Activated naive CD8-positive, alpha-beta T cell treated with anti-CD3 and anti-CD28 coated beads, Interleukin-2, amount 10 ng/mL, durations not matched to agents 7 days and 5 days (primary cell): ENCODE results near the gene GPR179. TPM values are rescaled to one million over a fixed set of nuclear protein-coding genes. Genes with fewer than 3 reads are reported as not detected.

Source experiments
- ATAC-seq: fragments of 150-1000 bp; cut with Tn5 transposase; one replicate; pipeline ENCODE4 v1.10.0; 2021; ENCODE audit warnings: low read depth, moderate library complexity
- POLR2A ChIA-PET: fragments of 350-600 bp; sonication (Branson Sonifier 250); formaldehyde crosslinking; loops from one replicate; lab custom pipeline; 2021; ENCODE audit warnings: antibody characterized with exemption; lab: Charles Lee
- DNase-seq: peaks from one replicate; pipeline ENCODE4 v3.0.0; 2021
- H3K27ac Mint-ChIP-seq: one replicate; pipeline ENCODE4 v1.8.0; 2022; ENCODE audit warnings: mild to moderate bottlenecking, mixed read lengths
- H3K27me3 Mint-ChIP-seq: one replicate; pipeline ENCODE4 v1.8.0; 2022; ENCODE audit warnings: mild to moderate bottlenecking, moderate library complexity, mixed read lengths
- H3K36me3 Mint-ChIP-seq: one replicate; pipeline ENCODE4 v1.8.0; 2021; ENCODE audit warnings: mild to moderate bottlenecking, mixed read lengths
- H3K4me1 Mint-ChIP-seq: one replicate; pipeline ENCODE4 v1.8.0; 2021; ENCODE audit warnings: mixed read lengths
- H3K4me3 Mint-ChIP-seq: one replicate; pipeline ENCODE4 v1.8.0; 2022; ENCODE audit warnings: mild to moderate bottlenecking, moderate library complexity, mixed read lengths
- H3K9me3 Mint-ChIP-seq: one replicate; pipeline ENCODE4 v1.8.0; 2021; ENCODE audit warnings: mixed read lengths
- total RNA-seq, 2 experiments: library from RNA; stranded (reverse); gene quantifications; one replicate each; pipeline ENCODE4 v1.2.3, GENCODE V29; 2021

GPR179 gene
- total RNA-seq, 2 experiments from 2014 or later, result 0.06 TPM

DNA sequence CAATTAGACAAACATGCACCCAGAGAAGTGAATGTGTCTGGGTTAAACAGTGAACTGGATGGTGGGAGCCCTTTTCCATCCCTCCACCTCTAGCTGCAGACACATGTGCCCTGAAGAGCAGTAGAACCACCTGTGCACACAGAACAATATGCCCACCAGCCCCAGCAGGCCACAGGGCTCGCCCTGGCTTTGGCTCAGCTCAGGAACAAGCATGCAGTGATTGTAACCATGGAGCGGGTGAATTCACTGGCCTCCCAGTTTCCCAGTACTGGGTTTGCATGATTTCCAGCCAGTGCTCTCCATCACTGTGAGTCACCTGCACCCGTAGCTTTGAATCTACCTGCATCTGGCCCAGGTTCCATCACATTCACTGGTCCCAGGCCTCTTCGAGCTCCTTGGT lies 5.2 kb downstream of the GPR179 start:
- DNase-seq (no peak), ATAC-seq (no peak)
- no peak overlapping the region for H3K27ac Mint-ChIP-seq
- no peaks in the 10 kb centered on the region for H3K4me1 Mint-ChIP-seq
- peaks cover 6% of the 10 kb centered on the region for H3K27me3 Mint-ChIP-seq
- no peaks in the 10 kb centered on the region for H3K36me3 Mint-ChIP-seq
- H3K9me3 Mint-ChIP-seq, result no peaks in the 10 kb centered on the region
- H3K4me3 Mint-ChIP-seq, result no peak overlapping the region
- POLR2A ChIA-PET, result no interaction called here

DNA sequence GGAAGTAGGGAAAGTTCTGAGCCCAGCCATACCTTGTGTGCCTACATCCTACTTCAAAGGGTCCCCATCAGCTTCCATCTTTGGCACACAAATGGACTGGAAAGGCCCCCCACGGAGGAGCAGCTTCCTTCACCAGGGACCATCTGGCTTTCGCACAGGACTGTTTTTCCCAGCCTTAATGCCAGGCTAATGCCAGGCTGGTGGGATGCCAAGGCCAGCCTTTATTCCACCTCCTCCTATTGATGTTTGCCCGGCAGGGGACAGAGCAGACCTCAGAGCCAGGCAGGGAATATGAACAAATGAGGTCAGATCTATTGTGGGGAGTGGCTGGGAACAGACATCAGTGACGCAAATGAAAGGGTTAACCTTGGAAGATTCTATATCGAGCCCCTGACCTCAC lies 5.7 kb downstream of the GPR179 start:
- POLR2A ChIA-PET, result no interaction called here
- Mint-ChIP-seq H3K27ac (no peak overlapping the region), H3K4me1 (no peaks in the 10 kb centered on the region), H3K36me3 (no peaks in the 10 kb centered on the region), H3K27me3 (peaks cover 6% of the 10 kb centered on the region), H3K4me3 (no peak overlapping the region), H3K9me3 (no peaks in the 10 kb centered on the region)
- ATAC-seq (no peak), DNase-seq (no peak)

GRCh38 chr17:38336838-38337237 lies 6.9 kb downstream of the GPR179 start:
- no peaks in the 10 kb centered on the region for H3K36me3 Mint-ChIP-seq
- no peaks in the 10 kb centered on the region for H3K9me3 Mint-ChIP-seq
- ATAC-seq (no peak), DNase-seq (no peak)
- H3K4me1 Mint-ChIP-seq, result no peaks in the 10 kb centered on the region
- H3K4me3 Mint-ChIP-seq, result no peak overlapping the region
- POLR2A ChIA-PET, result no interaction called here
- no peak overlapping the region for H3K27ac Mint-ChIP-seq
- peaks cover 6% of the 10 kb centered on the region for H3K27me3 Mint-ChIP-seq

DNA sequence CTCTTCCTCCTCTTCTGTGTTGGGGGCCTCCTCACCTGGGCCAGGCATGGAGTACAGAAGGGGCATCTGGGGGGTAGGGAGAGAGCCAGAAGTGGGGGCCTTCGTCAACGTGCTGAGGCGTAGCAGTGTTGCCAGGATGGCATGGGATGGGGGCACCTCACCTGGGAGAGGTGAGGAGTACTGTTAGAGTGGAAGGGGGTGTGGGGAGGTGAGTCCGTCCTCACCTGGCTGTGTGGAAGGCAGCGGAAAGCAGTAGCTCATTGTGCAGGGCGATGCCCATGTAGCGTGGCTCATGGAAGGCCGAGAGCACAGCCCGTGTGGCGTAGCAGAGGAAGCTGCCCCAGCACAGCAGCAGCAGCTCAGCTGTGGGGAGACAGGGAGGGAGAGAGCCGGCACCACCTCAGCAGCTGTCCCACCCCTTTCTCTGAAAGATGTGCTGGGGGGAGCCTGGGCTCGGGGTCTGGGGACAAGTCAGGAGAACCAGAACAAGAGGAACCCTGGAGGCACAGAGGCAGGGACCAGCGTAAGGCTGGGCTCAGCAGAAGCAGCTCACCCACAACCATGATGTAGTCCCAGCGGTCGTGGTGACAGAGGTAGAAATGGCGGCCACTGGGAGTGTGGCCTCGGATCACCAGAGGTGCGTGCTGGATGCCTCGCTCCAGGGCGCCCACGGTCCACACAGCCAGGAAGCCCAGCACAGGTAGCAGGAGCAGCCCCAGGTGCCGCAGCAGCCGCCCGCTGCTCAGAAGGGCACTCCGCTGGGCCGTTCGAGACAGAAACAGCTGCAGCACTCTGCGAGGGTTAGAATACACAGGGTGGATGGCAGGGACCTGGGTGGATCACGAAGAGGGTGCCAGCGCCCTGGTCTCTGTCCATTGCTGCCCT lies 9.0 kb downstream of the GPR179 start:
- H3K27me3 Mint-ChIP-seq, result peaks cover 3% of the 10 kb centered on the region
- POLR2A ChIA-PET, result no interaction called here
- ATAC-seq, result no peak

GRCh38 chr17:38333635-38334295 lies 10.0 kb downstream of the GPR179 start:
- Mint-ChIP-seq H3K4me3 (no peak overlapping the region), H3K27ac (no peak overlapping the region), H3K36me3 (no peaks in the 10 kb centered on the region), H3K27me3 (peaks cover 3% of the 10 kb centered on the region), H3K9me3 (no peaks in the 10 kb centered on the region), H3K4me1 (no peaks in the 10 kb centered on the region)
- ATAC-seq (peak; percentile 67), DNase-seq (peak; percentile 78)
- POLR2A ChIA-PET, result no interaction called here

More for the DNA sequence above, 9.0 kb downstream of the GPR179 start:
- no peaks in the 10 kb centered on the region for H3K36me3 Mint-ChIP-seq
- no peaks in the 10 kb centered on the region for H3K9me3 Mint-ChIP-seq
- H3K27ac Mint-ChIP-seq, result no peak overlapping the region
- H3K4me3 Mint-ChIP-seq, result no peak overlapping the region
- H3K4me1 Mint-ChIP-seq, result no peaks in the 10 kb centered on the region
- DNase-seq, result no peak

DNA sequence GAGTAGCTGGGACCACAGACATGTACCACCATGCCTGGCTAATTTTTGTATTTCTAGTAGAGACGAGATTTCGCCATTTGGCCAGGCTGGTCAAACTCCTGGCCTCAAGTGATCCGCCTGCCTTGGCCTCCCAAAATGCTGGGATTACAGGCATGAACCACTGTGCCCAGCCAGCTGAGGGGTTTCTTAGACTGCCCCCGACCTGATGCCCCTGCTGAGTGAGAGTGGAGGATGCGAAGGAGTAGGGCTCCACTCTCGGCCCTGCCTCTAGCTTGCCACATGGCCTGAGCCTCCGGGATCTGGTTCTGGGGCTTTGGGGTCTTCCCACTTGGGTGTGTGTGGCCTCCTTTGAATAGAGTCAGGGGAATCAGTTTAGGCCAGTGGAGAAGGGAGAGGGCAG lies 11.0 kb downstream of the GPR179 start:
- peaks cover 3% of the 10 kb centered on the region for H3K27me3 Mint-ChIP-seq
- H3K9me3 Mint-ChIP-seq, result no peaks in the 10 kb centered on the region
- no peak overlapping the region for H3K4me3 Mint-ChIP-seq
- no peak for ATAC-seq
- POLR2A ChIA-PET, result no interaction called here
- H3K36me3 Mint-ChIP-seq, result no peaks in the 10 kb centered on the region
- no peaks in the 10 kb centered on the region for H3K4me1 Mint-ChIP-seq
- no peak for DNase-seq
- H3K27ac Mint-ChIP-seq, result no peak overlapping the region

DNA sequence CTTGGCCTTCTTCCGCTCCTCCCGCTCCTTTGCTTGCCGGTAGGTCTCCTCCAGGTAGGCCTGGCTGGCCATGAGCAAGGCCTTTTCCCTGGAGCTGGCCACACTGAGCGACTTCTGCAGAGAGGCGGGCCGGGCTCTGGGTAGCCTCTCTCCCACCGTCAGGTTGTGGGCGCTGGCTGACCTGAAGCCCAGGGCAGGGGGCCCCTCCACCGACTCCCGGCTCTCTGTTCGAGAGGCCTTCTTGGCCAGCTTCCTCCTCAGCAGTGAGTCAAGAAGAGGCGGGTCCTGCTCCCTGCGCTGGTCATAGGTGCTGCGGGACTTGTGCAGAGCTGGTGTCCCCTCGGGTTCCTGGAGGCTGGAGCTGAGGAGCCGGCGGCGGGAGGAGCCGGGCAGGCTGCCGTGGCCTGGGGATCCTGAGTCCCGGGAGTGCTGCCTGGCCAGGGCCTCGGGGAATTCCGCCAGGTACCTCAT lies 12.8 kb downstream of the GPR179 start:
- POLR2A ChIA-PET, result interaction anchor here (0.5 kb wide), 1 partner anchor 691 kb away, joined by 3 read pairs; no protein-coding TSS in a partner anchor
- ATAC-seq (no peak), DNase-seq (no peak)
- H3K4me1 Mint-ChIP-seq, result peaks cover 5% of the 10 kb centered on the region
- no peak overlapping the region for H3K27ac Mint-ChIP-seq
- H3K9me3 Mint-ChIP-seq, result no peaks in the 10 kb centered on the region
- H3K36me3 Mint-ChIP-seq, result no peaks in the 10 kb centered on the region
- H3K4me3 Mint-ChIP-seq, result no peak overlapping the region
- H3K27me3 Mint-ChIP-seq, result no peaks in the 10 kb centered on the region

DNA sequence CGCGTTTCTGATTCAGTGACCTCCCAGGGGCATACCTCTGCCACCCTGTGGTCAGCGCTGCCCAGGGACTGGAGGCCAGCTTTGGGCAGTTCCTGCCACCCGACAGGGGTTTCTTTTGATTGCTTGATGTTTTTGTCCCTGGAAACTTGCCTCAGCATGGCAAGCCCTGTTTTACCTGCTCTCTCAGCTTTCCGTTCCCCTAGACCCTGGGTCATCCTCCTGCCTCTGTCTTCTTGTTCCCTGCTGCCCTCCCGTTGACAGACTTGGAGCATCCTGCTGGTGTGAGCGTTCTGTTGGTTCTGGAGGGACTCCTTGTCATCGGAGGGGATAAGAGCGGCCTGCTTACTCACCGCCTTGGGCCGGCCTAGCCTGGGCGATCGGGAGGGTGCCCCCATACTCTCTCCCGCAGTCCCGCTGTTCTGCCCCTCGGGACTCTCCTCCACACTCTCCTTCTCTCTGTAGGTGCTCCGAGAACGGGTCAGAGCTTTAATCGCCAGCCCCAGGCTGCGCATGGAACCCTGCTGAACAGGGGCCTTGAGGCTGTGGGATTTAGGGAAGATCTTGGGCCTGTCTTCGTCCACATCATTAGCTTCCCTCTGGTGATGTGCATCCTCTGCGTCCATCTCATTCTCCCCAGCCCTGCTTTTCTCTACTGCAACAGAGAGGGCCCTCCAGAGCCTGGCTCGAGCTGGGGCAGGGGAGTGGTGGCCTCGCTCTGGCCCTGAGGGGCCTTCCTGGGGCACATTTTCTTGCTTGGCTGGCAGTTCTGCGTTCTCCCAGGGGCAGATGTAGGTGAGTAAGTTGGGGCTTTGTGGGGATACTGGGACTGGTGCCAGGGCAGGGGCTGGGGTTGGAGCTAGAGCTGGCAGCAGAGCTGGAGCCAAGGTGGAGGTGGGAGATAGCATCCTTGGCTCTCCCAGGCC lies 13.7 kb downstream of the GPR179 start:
- Mint-ChIP-seq H3K36me3 (no peaks in the 10 kb centered on the region), H3K9me3 (no peaks in the 10 kb centered on the region), H3K4me3 (no peak overlapping the region), H3K27ac (no peak overlapping the region), H3K4me1 (peaks cover 7% of the 10 kb centered on the region), H3K27me3 (no peaks in the 10 kb centered on the region)
- POLR2A ChIA-PET, result no interaction called here
- DNase-seq (no peak), ATAC-seq (no peak)

- H3K27me3 Mint-ChIP-seq, result no peaks in the 10 kb centered on the region
- POLR2A ChIA-PET, result interaction anchor here (0.7 kb wide), 1 partner anchor 76 kb away, joined by 3 read pairs; no protein-coding TSS in a partner anchor
- DNase-seq (no peak), ATAC-seq (no peak)
- H3K4me3 Mint-ChIP-seq, result no peak overlapping the region
- peaks cover 7% of the 10 kb centered on the region for H3K4me1 Mint-ChIP-seq
- no peaks in the 10 kb centered on the region for H3K36me3 Mint-ChIP-seq
- H3K9me3 Mint-ChIP-seq, result no peaks in the 10 kb centered on the region
- H3K27ac Mint-ChIP-seq, result no peak overlapping the region
Measured at GRCh38 chr17:38329284-38329683, 14.5 kb downstream of the GPR179 start.

GRCh38 chr17:38328620-38329019 lies 15.1 kb downstream of the GPR179 start:
- no peak overlapping the region for H3K27ac Mint-ChIP-seq
- no peak for DNase-seq
- H3K4me1 Mint-ChIP-seq, result peaks cover 7% of the 10 kb centered on the region
- POLR2A ChIA-PET, result interaction anchor here (0.5 kb wide), 1 partner anchor 37 kb away, joined by 3 read pairs; no protein-coding TSS in a partner anchor
- no peak overlapping the region for H3K4me3 Mint-ChIP-seq
- no peak for ATAC-seq
- H3K9me3 Mint-ChIP-seq, result no peaks in the 10 kb centered on the region
- no peaks in the 10 kb centered on the region for H3K36me3 Mint-ChIP-seq
- H3K27me3 Mint-ChIP-seq, result no peaks in the 10 kb centered on the region

GRCh38 chr17:38327936-38328335 lies 15.8 kb downstream of the GPR179 start:
- DNase-seq (no peak), ATAC-seq (no peak)
- POLR2A ChIA-PET, result no interaction called here
- Mint-ChIP-seq H3K27ac (no peak overlapping the region), H3K4me3 (no peak overlapping the region), H3K36me3 (no peaks in the 10 kb centered on the region), H3K27me3 (no peaks in the 10 kb centered on the region), H3K4me1 (peaks cover 7% of the 10 kb centered on the region), H3K9me3 (no peaks in the 10 kb centered on the region)

DNA sequence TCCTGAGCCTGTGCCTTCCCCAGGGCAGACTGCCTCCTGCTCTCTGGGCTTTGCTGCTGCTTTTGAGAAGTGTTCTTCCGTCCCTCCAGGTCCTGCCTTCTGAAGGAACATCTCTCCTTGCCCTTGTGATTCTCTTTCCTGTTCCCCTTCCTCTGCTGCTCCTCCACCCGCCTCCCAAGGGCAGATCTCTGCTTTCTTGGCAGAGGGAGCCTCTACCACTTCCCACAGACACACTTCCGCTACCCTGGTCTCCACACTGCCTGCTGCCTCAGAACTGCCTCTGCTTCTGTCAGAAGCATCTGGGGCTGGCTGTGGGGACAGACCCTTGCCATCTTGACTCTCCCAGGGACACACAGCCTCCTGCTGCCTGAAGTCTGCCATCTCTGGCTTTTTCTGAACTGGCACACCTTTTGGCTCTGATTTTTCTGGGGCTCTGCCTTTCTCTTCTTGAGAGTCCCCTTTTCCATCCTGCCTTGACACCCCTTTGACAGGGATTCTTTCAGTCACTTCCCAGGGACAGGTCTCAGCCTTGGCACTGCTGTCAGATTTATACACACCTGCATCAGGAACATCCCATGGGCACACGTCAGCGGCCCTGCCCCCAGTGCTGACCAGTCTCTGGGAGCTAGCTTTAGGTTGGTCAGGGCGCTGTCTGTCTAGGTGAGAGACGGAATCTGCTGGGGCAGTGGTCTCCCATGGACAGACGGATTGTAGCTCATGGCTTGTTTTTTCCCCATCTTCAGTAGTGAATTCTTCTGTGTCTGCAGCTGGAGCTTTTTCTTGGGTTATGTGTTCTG lies 16.6 kb downstream of the GPR179 start:
- no peak for DNase-seq
- POLR2A ChIA-PET, result no interaction called here
- no peaks in the 10 kb centered on the region for H3K27me3 Mint-ChIP-seq
- no peak overlapping the region for H3K4me3 Mint-ChIP-seq
- peak; percentile 44 for ATAC-seq
- no peaks in the 10 kb centered on the region for H3K36me3 Mint-ChIP-seq
- no peaks in the 10 kb centered on the region for H3K9me3 Mint-ChIP-seq
- peaks cover 7% of the 10 kb centered on the region for H3K4me1 Mint-ChIP-seq
- H3K27ac Mint-ChIP-seq, result peak overlapping the region; percentile 31
